OCI-LY1 (cell line): Measurements from ENCODE around the gene FRMD3.

Experiments
- EZH2 ChIP-seq: fragments of 200-600 bp; sonication (generic), shearing (Covaris generic); IDR thresholded peaks from 2 replicates; pipeline ENCODE4 v1.8.0; 2017; ENCODE audit warnings: borderline replicate concordance, mixed run types, mild to moderate bottlenecking, antibody characterized with exemption, low read length, moderate library complexity, mixed read lengths
- TF ChIP-seq, protein P1 (sequence below): fragments of 200-600 bp; sonication (generic), shearing (Covaris generic); IDR thresholded peaks from 2 replicates; pipeline ENCODE4 v1.5.1; 2017; ENCODE audit warnings: mild to moderate bottlenecking, antibody characterized with exemption, low read length, moderate library complexity, mixed read lengths

DNA sequence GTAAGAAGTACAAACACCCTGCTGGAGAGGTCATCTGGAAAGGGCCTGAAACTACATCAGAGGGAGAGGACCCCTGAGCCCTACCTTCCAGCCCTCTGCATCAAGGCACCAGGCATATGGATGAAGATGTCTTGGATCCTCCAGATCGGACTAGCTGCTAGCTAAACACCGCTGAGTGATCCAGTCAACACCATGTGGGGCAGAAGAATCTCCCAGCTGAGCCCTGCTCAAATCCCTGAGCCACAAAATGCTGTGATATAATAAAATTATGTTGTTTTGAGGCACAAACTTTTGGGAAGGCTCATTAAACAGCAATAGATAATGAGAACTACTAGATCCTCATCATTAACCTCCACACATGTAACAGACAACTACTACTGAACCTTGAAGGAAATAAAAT is 155.2 kb downstream of the FRMD3 start:
- TF ChIP-seq, protein P1, sequence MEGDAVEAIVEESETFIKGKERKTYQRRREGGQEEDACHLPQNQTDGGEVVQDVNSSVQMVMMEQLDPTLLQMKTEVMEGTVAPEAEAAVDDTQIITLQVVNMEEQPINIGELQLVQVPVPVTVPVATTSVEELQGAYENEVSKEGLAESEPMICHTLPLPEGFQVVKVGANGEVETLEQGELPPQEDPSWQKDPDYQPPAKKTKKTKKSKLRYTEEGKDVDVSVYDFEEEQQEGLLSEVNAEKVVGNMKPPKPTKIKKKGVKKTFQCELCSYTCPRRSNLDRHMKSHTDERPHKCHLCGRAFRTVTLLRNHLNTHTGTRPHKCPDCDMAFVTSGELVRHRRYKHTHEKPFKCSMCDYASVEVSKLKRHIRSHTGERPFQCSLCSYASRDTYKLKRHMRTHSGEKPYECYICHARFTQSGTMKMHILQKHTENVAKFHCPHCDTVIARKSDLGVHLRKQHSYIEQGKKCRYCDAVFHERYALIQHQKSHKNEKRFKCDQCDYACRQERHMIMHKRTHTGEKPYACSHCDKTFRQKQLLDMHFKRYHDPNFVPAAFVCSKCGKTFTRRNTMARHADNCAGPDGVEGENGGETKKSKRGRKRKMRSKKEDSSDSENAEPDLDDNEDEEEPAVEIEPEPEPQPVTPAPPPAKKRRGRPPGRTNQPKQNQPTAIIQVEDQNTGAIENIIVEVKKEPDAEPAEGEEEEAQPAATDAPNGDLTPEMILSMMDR = no peak
- TF ChIP-seq EZH2 = no peak
